Choroid plexus epithelial cell (primary cell): ENCODE results near the gene KISS1.

Source experiments
- DNase-seq: peaks from one replicate; pipeline ENCODE4 v3.0.0-alpha.2; 2010; ENCODE audit warnings: low read depth
- H3K4me3 ChIP-seq: 2 replicates; pipeline ENCODE4 v1.5.1; 2011; ENCODE audit warnings: low read depth, mild to moderate bottlenecking, control low read depth, low read length, moderate library complexity
- CTCF ChIP-seq: conservative IDR thresholded peaks from 2 replicates; pipeline ENCODE4 v1.5.1; 2011; ENCODE audit warnings: low read depth, mild to moderate bottlenecking, control low read depth, inconsistent platforms, low read length, moderate library complexity

KISS1 gene

GRCh38 chr1:204151552-204152309 lies 44.6 kb downstream of the KISS1 start, which contains the start of gene ETNK2:
ETNK2 (minus strand) TSS chr1:204152044; CDS start chr1:204151852, 192 bp downstream.
- peak; percentile 41 for DNase-seq
- TF ChIP-seq CTCF: no peak
- H3K4me3 ChIP-seq: peak within 1 kb of the TSS; percentile 67

GRCh38 chr1:204150702-204151551 lies 45.4 kb downstream of the KISS1 start:
- peak; percentile 27 for DNase-seq
- H3K4me3 ChIP-seq: peak overlapping the region; percentile 67
- TF ChIP-seq CTCF: no peak

- DNase-seq: no peak
- TF ChIP-seq CTCF: no peak
- no peak overlapping the region for H3K4me3 ChIP-seq
These were observed 46.4 kb downstream of the KISS1 start for GRCh38 chr1:204149635-204150565.

- no peak for DNase-seq
- TF ChIP-seq CTCF: no peak
- H3K4me3 ChIP-seq: no peak overlapping the region
These were observed 47.2 kb downstream of the KISS1 start for GRCh38 chr1:204149107-204149506.

- no peak for TF ChIP-seq CTCF
- no peak for DNase-seq
These were observed 48.6 kb downstream of the KISS1 start for GRCh38 chr1:204147406-204148383.

More at GRCh38 chr1:204147406-204148383, 48.6 kb downstream of the KISS1 start:
- no peak overlapping the region for H3K4me3 ChIP-seq
